ENCODE results near the gene WBP4. TPM values are rescaled to one million over a fixed set of nuclear protein-coding genes. Genes with fewer than 3 reads are reported as not detected.
A peak's percentile ranks its signal among the peaks of the same experiment; 100 is the strongest.

The WBP4 gene
- total RNA-seq, 5 donors from 2014 or later (not counting 1 experiment from before 2014, with no cell fraction given), result 4.3 to 7.6 (median 4.8) TPM

GRCh38 chr13:41107104-41107571 is 45.8 kb downstream of the WBP4 start:
- Histone ChIP-seq H3K9me3 (no peaks in the 10 kb centered on the region), H3K27ac (ENCODE audit: low read length) (no peak overlapping the region), H3K36me3 (ENCODE audit: control insufficient read depth in 2 of 2, extremely low read depth in 1 of 2, insufficient read depth in 1 of 2, low read length in 1 of 2) (no peaks in the 10 kb centered on the region), H3K4me1 (ENCODE audit: control insufficient read depth in 1 of 2, extremely low read depth in 1 of 2, insufficient read depth in 2 of 2, low read length in 2 of 2) (no peaks in the 10 kb centered on the region), H3K27me3 (replicated peaks in 1 of 2; ENCODE audit: control insufficient read depth in 2 of 2, extremely low read depth in 1 of 2, insufficient read depth in 2 of 2, low read length in 1 of 2) (no peaks in the 10 kb centered on the region), H3K4me3 (ENCODE audit: control insufficient read depth in 1 of 2, extremely low read depth in 1 of 2, low read length in 1 of 2) (no peak overlapping the region)
- ATAC-seq (replicated peaks in 1 of 4) (no peak), DNase-seq (no peak)
- Mint-ChIP-seq H3K4me3 (no peak overlapping the region), H3K9me3 (no peaks in the 10 kb centered on the region), H3K36me3 (no peaks in the 10 kb centered on the region), H3K4me1 (no peaks in the 10 kb centered on the region), H3K27ac (no peak overlapping the region), H3K27me3 (no peaks in the 10 kb centered on the region)
- CTCF ChIA-PET, result interaction anchor here in 1 of 2 donors (0.6 kb wide), 1 partner anchor 763 kb away, joined by 3 read pairs; no protein-coding TSS in a partner anchor
- WGBS (ENCODE audit: insufficient coverage), result 96% methylated on average over 15 of the region's 15 CpGs
- POLR2A ChIA-PET, result no interaction called here

- Histone ChIP-seq H3K4me3 (ENCODE audit: control insufficient read depth in 1 of 2, extremely low read depth in 1 of 2, low read length in 1 of 2) (no peak overlapping the region), H3K36me3 (ENCODE audit: control insufficient read depth in 2 of 2, extremely low read depth in 1 of 2, insufficient read depth in 1 of 2, low read length in 1 of 2) (no peaks in the 10 kb centered on the region), H3K27ac (ENCODE audit: low read length) (no peak overlapping the region), H3K4me1 (ENCODE audit: control insufficient read depth in 1 of 2, extremely low read depth in 1 of 2, insufficient read depth in 2 of 2, low read length in 2 of 2) (no peaks in the 10 kb centered on the region), H3K27me3 (replicated peaks in 1 of 2; ENCODE audit: control insufficient read depth in 2 of 2, extremely low read depth in 1 of 2, insufficient read depth in 2 of 2, low read length in 1 of 2) (no peaks in the 10 kb centered on the region), H3K9me3 (no peaks in the 10 kb centered on the region)
- Mint-ChIP-seq H3K9me3 (no peaks in the 10 kb centered on the region), H3K27ac (no peak overlapping the region), H3K4me1 (no peaks in the 10 kb centered on the region), H3K4me3 (no peak overlapping the region), H3K36me3 (no peaks in the 10 kb centered on the region), H3K27me3 (no peaks in the 10 kb centered on the region)
- no peak for ATAC-seq (replicated peaks in 1 of 4)
- no peak for DNase-seq
- WGBS (ENCODE audit: insufficient coverage), result 94% methylated on average over 4 of the region's 7 CpGs
- CTCF ChIA-PET, result no interaction called here
- POLR2A ChIA-PET, result interaction anchor here in 1 of 2 donors (0.7 kb wide), 1 partner anchor 92 kb away, joined by 3 read pairs; no protein-coding TSS in a partner anchor
These were observed 46.3 kb downstream of the WBP4 start for GRCh38 chr13:41107584-41108014.

GRCh38 chr13:41111454-41111853 is 50.1 kb downstream of the WBP4 start:
- no peaks in the 10 kb centered on the region for H3K36me3 ChIP-seq (ENCODE audit: control insufficient read depth in 2 of 2, extremely low read depth in 1 of 2, insufficient read depth in 1 of 2, low read length in 1 of 2)
- H3K27ac ChIP-seq (ENCODE audit: low read length), result no peak overlapping the region
- H3K4me3 ChIP-seq (ENCODE audit: control insufficient read depth in 1 of 2, extremely low read depth in 1 of 2, low read length in 1 of 2), result no peak overlapping the region
- Mint-ChIP-seq H3K27ac (no peak overlapping the region), H3K4me3 (no peak overlapping the region), H3K27me3 (no peaks in the 10 kb centered on the region), H3K9me3 (no peaks in the 10 kb centered on the region), H3K4me1 (no peaks in the 10 kb centered on the region), H3K36me3 (no peaks in the 10 kb centered on the region)
- no peaks in the 10 kb centered on the region for H3K4me1 ChIP-seq (ENCODE audit: control insufficient read depth in 1 of 2, extremely low read depth in 1 of 2, insufficient read depth in 2 of 2, low read length in 2 of 2)
- WGBS (ENCODE audit: insufficient coverage), result 97% methylated on average over 7 of the region's 7 CpGs
- DNase-seq, result no peak
- ChIA-PET CTCF (no interaction called here), POLR2A (interaction anchor here in 1 of 2 donors (0.6 to 0.7 kb wide), 3 partner anchors 82 to 1108 kb away, joined by 3 to 4 read pairs (median 3); no protein-coding TSS in a partner anchor)
- no peaks in the 10 kb centered on the region for H3K9me3 ChIP-seq
- H3K27me3 ChIP-seq (replicated peaks in 1 of 2; ENCODE audit: control insufficient read depth in 2 of 2, extremely low read depth in 1 of 2, insufficient read depth in 2 of 2, low read length in 1 of 2), result no peaks in the 10 kb centered on the region
- no peak for ATAC-seq (replicated peaks in 1 of 4)

- POLR2A ChIA-PET, result interaction anchor here in 1 of 2 donors (0.6 kb wide), 1 partner anchor 8 kb away, joined by 4 read pairs; no protein-coding TSS in a partner anchor
- Mint-ChIP-seq H3K27ac (no peak overlapping the region), H3K9me3 (no peaks in the 10 kb centered on the region), H3K36me3 (no peaks in the 10 kb centered on the region), H3K4me1 (peaks cover 5 to 6% (median 6%) of the 10 kb centered on the region in 3 donors), H3K4me3 (no peak overlapping the region), H3K27me3 (no peaks in the 10 kb centered on the region)
- 81% methylated on average over 2 of the region's 4 CpGs for WGBS (ENCODE audit: insufficient coverage)
- Histone ChIP-seq H3K36me3 (ENCODE audit: control insufficient read depth in 2 of 2, extremely low read depth in 1 of 2, insufficient read depth in 1 of 2, low read length in 1 of 2) (no peaks in the 10 kb centered on the region), H3K4me1 (ENCODE audit: control insufficient read depth in 1 of 2, extremely low read depth in 1 of 2, insufficient read depth in 2 of 2, low read length in 2 of 2) (no peaks in the 10 kb centered on the region), H3K9me3 (no peaks in the 10 kb centered on the region), H3K27me3 (replicated peaks in 1 of 2; ENCODE audit: control insufficient read depth in 2 of 2, extremely low read depth in 1 of 2, insufficient read depth in 2 of 2, low read length in 1 of 2) (no peaks in the 10 kb centered on the region), H3K4me3 (ENCODE audit: control insufficient read depth in 1 of 2, extremely low read depth in 1 of 2, low read length in 1 of 2) (no peak overlapping the region), H3K27ac (ENCODE audit: low read length) (no peak overlapping the region)
- CTCF ChIA-PET, result no interaction called here
- ATAC-seq (replicated peaks in 1 of 4) (no peak), DNase-seq (no peak)
These were observed 56.6 kb downstream of the WBP4 start for GRCh38 chr13:41117869-41118268.

GRCh38 chr13:41122838-41123237 is 61.5 kb downstream of the WBP4 start:
- no peak overlapping the region for H3K4me3 ChIP-seq (ENCODE audit: control insufficient read depth in 1 of 2, extremely low read depth in 1 of 2, low read length in 1 of 2)
- ATAC-seq (replicated peaks in 1 of 4) (peak in 2 of 4 experiments; percentile 27 to 72), DNase-seq (peak in 2 of 35 experiments; percentile 14 to 56)
- H3K4me3 Mint-ChIP-seq, result no peak overlapping the region
- WGBS (ENCODE audit: insufficient coverage), result no CpG with 5 or more reads among the region's 2 CpGs
- no peaks in the 10 kb centered on the region for H3K9me3 ChIP-seq
- ChIA-PET POLR2A (no interaction called here), CTCF (interaction anchor here in 1 of 2 donors (1.5 kb wide), 1 partner anchor 74 kb away, joined by 4 read pairs; no protein-coding TSS in a partner anchor)
- no peaks in the 10 kb centered on the region for H3K27me3 Mint-ChIP-seq
- no peak overlapping the region for H3K27ac Mint-ChIP-seq
- H3K4me1 Mint-ChIP-seq, result peaks cover 13 to 19% (median 15%) of the 10 kb centered on the region in 3 donors
- H3K9me3 Mint-ChIP-seq, result no peaks in the 10 kb centered on the region
- peaks cover 0 to 2% of the 10 kb centered on the region in 2 donors for H3K36me3 ChIP-seq (ENCODE audit: control insufficient read depth in 2 of 2, extremely low read depth in 1 of 2, insufficient read depth in 1 of 2, low read length in 1 of 2)
- no peak overlapping the region for H3K27ac ChIP-seq (ENCODE audit: low read length)
- H3K36me3 Mint-ChIP-seq, result peaks cover 16% of the 10 kb centered on the region
- H3K27me3 ChIP-seq (replicated peaks in 1 of 2; ENCODE audit: control insufficient read depth in 2 of 2, extremely low read depth in 1 of 2, insufficient read depth in 2 of 2, low read length in 1 of 2), result no peaks in the 10 kb centered on the region
- H3K4me1 ChIP-seq (ENCODE audit: control insufficient read depth in 1 of 2, extremely low read depth in 1 of 2, insufficient read depth in 2 of 2, low read length in 2 of 2), result no peaks in the 10 kb centered on the region

GRCh38 chr13:41127701-41128100 is 66.4 kb downstream of the WBP4 start:
- no peak for DNase-seq
- H3K27ac Mint-ChIP-seq, result no peak overlapping the region
- ChIA-PET CTCF (no interaction called here), POLR2A (no interaction called here)
- H3K9me3 ChIP-seq, result no peaks in the 10 kb centered on the region
- no peaks in the 10 kb centered on the region for H3K27me3 Mint-ChIP-seq
- no peak overlapping the region for H3K27ac ChIP-seq (ENCODE audit: low read length)
- H3K4me1 Mint-ChIP-seq, result peaks cover 47 to 54% (median 51%) of the 10 kb centered on the region in 3 donors
- ATAC-seq (replicated peaks in 1 of 4), result no peak
- H3K27me3 ChIP-seq (replicated peaks in 1 of 2; ENCODE audit: control insufficient read depth in 2 of 2, extremely low read depth in 1 of 2, insufficient read depth in 2 of 2, low read length in 1 of 2), result no peaks in the 10 kb centered on the region
- peaks cover 19% of the 10 kb centered on the region for H3K36me3 Mint-ChIP-seq
- peak overlapping the region in 1 of 3 donors; percentile 7 for H3K4me3 Mint-ChIP-seq
- H3K36me3 ChIP-seq (ENCODE audit: control insufficient read depth in 2 of 2, extremely low read depth in 1 of 2, insufficient read depth in 1 of 2, low read length in 1 of 2), result peaks cover 0 to 2% of the 10 kb centered on the region in 2 donors
- WGBS (ENCODE audit: insufficient coverage), result 100% methylated on average over 1 of the region's 3 CpGs
- H3K4me3 ChIP-seq (ENCODE audit: control insufficient read depth in 1 of 2, extremely low read depth in 1 of 2, low read length in 1 of 2), result no peak overlapping the region
- peaks cover 19 to 24% of the 10 kb centered on the region in 2 experiments for H3K4me1 ChIP-seq (ENCODE audit: control insufficient read depth in 1 of 2, extremely low read depth in 1 of 2, insufficient read depth in 2 of 2, low read length in 2 of 2)
- H3K9me3 Mint-ChIP-seq, result no peaks in the 10 kb centered on the region
